Lung (tissue), 12 donors: ENCODE results near the gene TPI1. TPM values are rescaled to one million over a fixed set of nuclear protein-coding genes. Genes with fewer than 3 reads are reported as not detected.

ENCODE experiments used
- ATAC-seq: fragments of 200-7000 bp; cut with Tn5 transposase; one replicate; pipeline ENCODE4 v1.9.1; 2020; ENCODE audit warnings: moderate number of reproducible peaks; ENCODE audit not compliant: insufficient read depth, low FRiP score
- DNase-seq, 3 donors: peaks; one replicate each; pipeline ENCODE4 v3.0.0-alpha.2; 2013 to 2017
- H3K27ac ChIP-seq, 2 donors: one replicate each; pipeline ENCODE4 v1.5.1; 2013; ENCODE audit warnings: mild to moderate bottlenecking in 2 of 2, moderate library complexity in 2 of 2, control low read depth in 1 of 2, inconsistent platforms in 1 of 2, low read depth in 1 of 2, low read length in 1 of 2
- H3K27me3 ChIP-seq, 3 donors: one replicate each; pipeline ENCODE4 v1.5.1; 2013; ENCODE audit warnings: low read length in 2 of 3; ENCODE audit not compliant: control insufficient read depth in 3 of 3, insufficient read depth in 3 of 3
- H3K36me3 ChIP-seq, 4 donors: one replicate each; pipeline ENCODE4 v1.5.1; 2013; ENCODE audit warnings: low read length in 4 of 4, mild to moderate bottlenecking in 1 of 4, moderate library complexity in 1 of 4; ENCODE audit not compliant: control insufficient read depth in 4 of 4, insufficient read depth in 4 of 4
- H3K4me1 ChIP-seq, 5 donors: one replicate each; pipeline ENCODE4 v1.5.1; 2013; ENCODE audit warnings: low read length in 5 of 5, mild to moderate bottlenecking in 2 of 5, moderate library complexity in 1 of 5; ENCODE audit not compliant: control insufficient read depth in 5 of 5, insufficient read depth in 5 of 5
- H3K4me3 ChIP-seq: one replicate; pipeline ENCODE4 v1.5.1; 2013; ENCODE audit warnings: mild to moderate bottlenecking, control low read depth, moderate library complexity
- H3K9ac ChIP-seq, 2 donors: one replicate each; pipeline ENCODE4 v1.5.1; 2013; ENCODE audit warnings: low read length in 2 of 2, control low read depth in 1 of 2; ENCODE audit not compliant: insufficient read depth in 1 of 2
- H3K9me3 ChIP-seq, 4 donors: one replicate each; pipeline ENCODE4 v1.5.1; 2013; ENCODE audit warnings: low read length in 3 of 4, mild to moderate bottlenecking in 1 of 4, moderate library complexity in 1 of 4; ENCODE audit not compliant: control insufficient read depth in 4 of 4, insufficient read depth in 3 of 4
- WGBS, 2 donors: extraction: QIAGEN DNeasy Blood & Tissue Kit; methylation state at CpG; one replicate each; pipeline ENCODE4 v1.1.7; 2013; 5-methylcytosine and 5-hydroxymethylcytosine counted together
- polyA plus RNA-seq, 2 donors: library from polyadenylated mRNA; stranded (reverse); fragments of 200-250 nt; gene quantifications; one replicate each; pipeline ENCODE4 v1.2.1, GENCODE V29; 2013
- total RNA-seq, 2 donors: library from RNA; depleted of rRNA in 1 of 2; stranded (reverse); fragments of >200 nt in 1 of 2; gene quantifications; one replicate each; pipeline ENCODE4 v1.2.1, GENCODE V29; 2014 to 2021
- TF ChIP-seq, protein P1 (sequence below): IDR thresholded peaks from 2 replicates; pipeline ENCODE4 v1.5.1; 2012; ENCODE audit warnings: mild to moderate bottlenecking; ENCODE audit errors: control extremely low read depth, extremely low read depth
- donor health status: control.
- donor health status: control.
- donor health status: Bipolar disorder and iron deficiency.
- donor health status: healthy.
- donor health status: DM: yes; HTN: yes; CAD: no.

Gene TPI1
- total and polyA plus RNA-seq, 4 donors, result 256 to 1,097 (median 435) TPM

DNA sequence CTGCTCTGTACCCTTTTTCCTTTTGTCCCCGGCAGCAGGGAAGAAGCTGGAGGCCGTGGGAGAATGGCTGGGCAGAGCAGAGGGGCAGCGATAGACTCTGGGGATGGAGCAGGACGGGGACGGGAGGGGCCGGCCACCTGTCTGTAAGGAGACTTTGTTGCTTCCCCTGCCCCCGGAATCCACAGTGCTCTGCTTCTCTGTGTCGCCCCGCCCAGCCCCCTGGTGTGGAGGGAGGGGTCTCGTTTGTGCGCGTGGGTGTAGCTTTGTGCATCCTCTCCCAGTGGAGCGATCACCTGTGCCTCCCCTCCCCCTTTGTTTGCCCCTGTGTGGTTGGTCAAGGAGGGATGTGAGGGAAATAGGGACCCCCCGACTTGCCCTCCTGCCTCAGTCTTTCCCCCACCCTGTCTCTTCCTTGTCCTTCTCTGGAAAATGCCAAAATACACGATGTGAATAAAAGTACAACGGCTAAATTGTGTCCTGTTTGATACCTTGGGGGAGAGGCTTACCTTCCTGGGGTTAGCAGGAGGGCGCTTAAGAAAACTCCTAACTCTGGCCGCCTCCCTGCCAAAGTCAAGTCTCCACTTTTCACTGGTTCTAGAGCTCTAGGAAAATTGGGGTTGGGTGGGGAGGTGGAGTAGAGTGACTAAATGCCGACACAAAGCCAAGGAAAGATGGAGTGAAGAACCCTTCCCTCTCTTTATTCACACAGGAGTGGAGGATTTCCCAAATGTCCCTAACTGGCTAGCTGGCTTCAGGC, 990 bp upstream of the TPI1 start:
- TF ChIP-seq, protein P1, sequence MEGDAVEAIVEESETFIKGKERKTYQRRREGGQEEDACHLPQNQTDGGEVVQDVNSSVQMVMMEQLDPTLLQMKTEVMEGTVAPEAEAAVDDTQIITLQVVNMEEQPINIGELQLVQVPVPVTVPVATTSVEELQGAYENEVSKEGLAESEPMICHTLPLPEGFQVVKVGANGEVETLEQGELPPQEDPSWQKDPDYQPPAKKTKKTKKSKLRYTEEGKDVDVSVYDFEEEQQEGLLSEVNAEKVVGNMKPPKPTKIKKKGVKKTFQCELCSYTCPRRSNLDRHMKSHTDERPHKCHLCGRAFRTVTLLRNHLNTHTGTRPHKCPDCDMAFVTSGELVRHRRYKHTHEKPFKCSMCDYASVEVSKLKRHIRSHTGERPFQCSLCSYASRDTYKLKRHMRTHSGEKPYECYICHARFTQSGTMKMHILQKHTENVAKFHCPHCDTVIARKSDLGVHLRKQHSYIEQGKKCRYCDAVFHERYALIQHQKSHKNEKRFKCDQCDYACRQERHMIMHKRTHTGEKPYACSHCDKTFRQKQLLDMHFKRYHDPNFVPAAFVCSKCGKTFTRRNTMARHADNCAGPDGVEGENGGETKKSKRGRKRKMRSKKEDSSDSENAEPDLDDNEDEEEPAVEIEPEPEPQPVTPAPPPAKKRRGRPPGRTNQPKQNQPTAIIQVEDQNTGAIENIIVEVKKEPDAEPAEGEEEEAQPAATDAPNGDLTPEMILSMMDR, result no peak
- WGBS, 2 donors, result 84 to 87% methylated on average over 19 of the region's 19 CpGs

DNA sequence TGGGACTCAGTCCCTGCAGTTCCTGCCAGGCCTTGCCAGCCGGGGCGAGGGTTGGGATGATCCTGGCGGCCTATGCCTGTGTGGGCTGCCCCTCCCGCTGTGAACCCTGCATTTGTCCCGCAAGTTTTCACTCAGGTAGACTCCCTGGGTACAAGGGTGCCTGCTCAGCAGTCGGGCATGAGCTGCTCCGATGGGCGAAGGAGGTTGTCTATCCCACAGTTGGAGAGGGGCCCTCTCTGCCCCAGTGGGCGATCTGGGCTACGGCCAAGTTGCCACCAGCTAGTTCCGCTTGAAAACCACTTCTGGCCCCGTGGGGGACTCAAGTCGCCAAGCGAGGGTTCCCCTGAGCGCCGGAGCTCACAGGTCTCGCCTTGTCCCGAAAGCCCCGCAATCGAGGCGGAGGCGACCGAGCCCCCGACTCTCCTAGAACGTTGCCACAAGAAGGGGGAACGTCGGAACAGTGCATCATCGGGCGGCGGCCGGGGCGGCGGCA, 365 bp upstream of the TPI1 start:
- Histone ChIP-seq H3K27ac (peak overlapping the region; percentile 71 to 91), H3K9ac (peak overlapping the region; percentile 50 to 67), H3K9me3 (no peaks in the 10 kb centered on the region), H3K27me3 (no peaks in the 10 kb centered on the region), H3K4me3 (peak overlapping the region; percentile 40), H3K4me1 (peaks cover 0 to 29% (median 12%) of the 10 kb centered on the region in 5 donors), H3K36me3 (peaks cover 3 to 36% (median 31%) of the 10 kb centered on the region in 4 donors)
- 2 to 4% methylated on average over 25 to 33 of the region's 33 CpGs for WGBS, 2 donors
- ATAC-seq (peak; percentile 2), DNase-seq (no peak)
- TF ChIP-seq, protein P1, result no peak

More for the DNA sequence above, 990 bp upstream of the TPI1 start:
- DNase-seq, result peak in 1 of 3 donors; percentile 22
- H3K27me3 ChIP-seq, result no peaks in the 10 kb centered on the region
- peak overlapping the region in 1 of 2 donors; percentile 50 for H3K9ac ChIP-seq
- H3K36me3 ChIP-seq, result peaks cover 4 to 39% (median 31%) of the 10 kb centered on the region in 4 donors
- H3K9me3 ChIP-seq, result no peaks in the 10 kb centered on the region
- peak overlapping the region; percentile 71 to 91 for H3K27ac ChIP-seq
- no peak overlapping the region for H3K4me3 ChIP-seq
- peaks cover 0 to 23% (median 12%) of the 10 kb centered on the region in 5 donors for H3K4me1 ChIP-seq
- ATAC-seq, result no peak

DNA sequence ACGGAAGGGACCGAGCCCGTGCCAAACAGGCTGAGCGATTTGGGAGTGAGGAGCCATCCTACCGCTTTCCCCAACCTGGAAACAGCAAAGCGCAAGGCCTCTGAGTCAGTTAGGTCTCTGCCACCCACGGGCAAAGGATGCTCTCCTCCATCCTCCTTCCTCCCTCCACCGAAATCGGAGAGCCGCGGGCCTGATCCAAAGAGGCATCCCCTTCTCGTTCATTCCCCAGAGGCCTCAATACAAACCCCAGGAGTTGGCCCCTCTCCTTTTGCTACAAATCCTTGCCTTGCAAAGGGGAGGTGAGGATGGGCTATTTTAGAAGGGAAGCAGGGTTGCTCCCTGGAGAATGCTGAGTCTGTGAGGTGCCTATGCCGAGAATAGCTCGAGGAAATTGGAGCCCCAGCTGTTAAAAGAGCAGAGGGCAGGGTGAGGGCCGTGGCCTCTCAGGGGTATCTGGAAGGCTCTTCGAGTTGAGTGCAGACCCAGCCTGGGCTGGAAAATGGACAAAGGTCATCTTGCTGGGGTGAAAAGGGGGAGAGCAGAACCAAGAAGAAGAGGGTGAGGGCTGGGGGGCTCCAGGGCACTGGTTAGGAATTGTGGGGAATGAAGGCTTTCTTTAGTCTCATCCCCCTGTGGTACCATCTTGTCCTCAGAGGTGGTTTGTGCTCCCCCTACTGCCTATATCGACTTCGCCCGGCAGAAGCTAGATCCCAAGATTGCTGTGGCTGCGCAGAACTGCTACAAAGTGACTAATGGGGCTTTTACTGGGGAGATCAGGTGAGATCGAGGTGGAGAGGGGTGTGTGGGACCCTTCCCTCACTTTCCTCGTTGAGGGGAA, 1.1 kb downstream of the TPI1 start:
- Histone ChIP-seq H3K27ac (peak overlapping the region; percentile 96 to 99), H3K4me1 (peaks cover 0 to 37% (median 12%) of the 10 kb centered on the region in 5 donors), H3K9ac (peak overlapping the region; percentile 76 to 88), H3K4me3 (peak overlapping the region; percentile 92), H3K36me3 (peaks cover 3 to 31% (median 27%) of the 10 kb centered on the region in 4 donors), H3K9me3 (no peaks in the 10 kb centered on the region), H3K27me3 (no peaks in the 10 kb centered on the region)
- 12 to 15% methylated on average over 22 of the region's 22 CpGs for WGBS, 2 donors
- ATAC-seq (no peak), DNase-seq (peak in 2 of 3 donors; percentile 23 to 43)
- TF ChIP-seq, protein P1, result no peak
